ENCODE data around the gene NUDT4. TPM values are rescaled to one million over a fixed set of nuclear protein-coding genes. Genes with fewer than 3 reads are reported as not detected.

NUDT4 gene
- total RNA-seq, 1 experiment from 2014 or later = 236 TPM

DNA sequence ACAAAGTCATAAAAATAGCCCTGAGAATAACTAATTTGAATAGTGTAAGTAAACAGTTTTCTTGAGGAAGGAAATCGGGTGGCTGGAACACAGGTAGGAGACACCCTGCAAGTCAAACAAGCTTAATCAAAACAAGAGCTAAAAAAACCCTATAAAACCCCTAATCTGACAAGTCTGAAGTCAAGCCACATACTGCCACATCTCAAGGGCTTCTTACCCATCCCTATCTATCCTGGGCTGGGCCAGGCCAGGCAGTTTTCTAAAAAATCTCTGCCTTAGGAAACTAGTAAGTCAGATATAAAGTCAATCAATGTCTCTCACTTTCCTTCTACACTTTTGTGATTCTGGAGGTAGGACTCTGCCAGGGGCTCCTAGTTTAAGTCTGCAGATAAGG lies 48.7 kb downstream of the NUDT4 start:
- CTCF ChIA-PET = interaction anchor here (0.7 kb wide), 1 partner anchor 784 kb away, joined by 3 read pairs; no protein-coding TSS in a partner anchor
- Histone ChIP-seq H3K4me1 (peaks cover 6% of the 10 kb centered on the region; the same call in 1 of the 2 replicates), H3K4me3 (ENCODE audit: low read depth, low read length) (no peak overlapping the region), H3K9me3 (no peaks in the 10 kb centered on the region), H3K27me3 (replicated peaks; ENCODE audit: control insufficient read depth, insufficient read depth, low read length) (no peaks in the 10 kb centered on the region), H3K36me3 (ENCODE audit: control insufficient read depth, insufficient read depth, low read length) (no peaks in the 10 kb centered on the region)
- POLR2A ChIA-PET = no interaction called here
- no peak overlapping the region for H3K4me3 Mint-ChIP-seq (ENCODE audit: unreplicated experiment)
- BruUV-seq (replicated peaks) = no TSS peak
- TF ChIP-seq, protein P1, sequence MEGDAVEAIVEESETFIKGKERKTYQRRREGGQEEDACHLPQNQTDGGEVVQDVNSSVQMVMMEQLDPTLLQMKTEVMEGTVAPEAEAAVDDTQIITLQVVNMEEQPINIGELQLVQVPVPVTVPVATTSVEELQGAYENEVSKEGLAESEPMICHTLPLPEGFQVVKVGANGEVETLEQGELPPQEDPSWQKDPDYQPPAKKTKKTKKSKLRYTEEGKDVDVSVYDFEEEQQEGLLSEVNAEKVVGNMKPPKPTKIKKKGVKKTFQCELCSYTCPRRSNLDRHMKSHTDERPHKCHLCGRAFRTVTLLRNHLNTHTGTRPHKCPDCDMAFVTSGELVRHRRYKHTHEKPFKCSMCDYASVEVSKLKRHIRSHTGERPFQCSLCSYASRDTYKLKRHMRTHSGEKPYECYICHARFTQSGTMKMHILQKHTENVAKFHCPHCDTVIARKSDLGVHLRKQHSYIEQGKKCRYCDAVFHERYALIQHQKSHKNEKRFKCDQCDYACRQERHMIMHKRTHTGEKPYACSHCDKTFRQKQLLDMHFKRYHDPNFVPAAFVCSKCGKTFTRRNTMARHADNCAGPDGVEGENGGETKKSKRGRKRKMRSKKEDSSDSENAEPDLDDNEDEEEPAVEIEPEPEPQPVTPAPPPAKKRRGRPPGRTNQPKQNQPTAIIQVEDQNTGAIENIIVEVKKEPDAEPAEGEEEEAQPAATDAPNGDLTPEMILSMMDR (IDR thresholded peaks at IDR 0.05; ENCODE audit: insufficient read depth in 1 of 2, low read depth in 1 of 2, low read length in 1 of 2, severe bottlenecking in 1 of 2, unreplicated experiment in 1 of 2) = no peak
- H3K9me3 Mint-ChIP-seq (ENCODE audit: unreplicated experiment) = no peaks in the 10 kb centered on the region
- H3K27ac Mint-ChIP-seq (ENCODE audit: unreplicated experiment) = no peak overlapping the region
- H3K27me3 Mint-ChIP-seq (ENCODE audit: insufficient read depth, unreplicated experiment) = no peaks in the 10 kb centered on the region
- H3K4me1 Mint-ChIP-seq (ENCODE audit: low read depth, unreplicated experiment) = peaks cover 30% of the 10 kb centered on the region
- peaks cover 16% of the 10 kb centered on the region for H3K36me3 Mint-ChIP-seq (ENCODE audit: insufficient read depth, unreplicated experiment)
- DNase-seq = no peak
- intact Hi-C loops (cut with micrococcal nuclease; ENCODE audit: unreplicated experiment) = no loop called here

DNA sequence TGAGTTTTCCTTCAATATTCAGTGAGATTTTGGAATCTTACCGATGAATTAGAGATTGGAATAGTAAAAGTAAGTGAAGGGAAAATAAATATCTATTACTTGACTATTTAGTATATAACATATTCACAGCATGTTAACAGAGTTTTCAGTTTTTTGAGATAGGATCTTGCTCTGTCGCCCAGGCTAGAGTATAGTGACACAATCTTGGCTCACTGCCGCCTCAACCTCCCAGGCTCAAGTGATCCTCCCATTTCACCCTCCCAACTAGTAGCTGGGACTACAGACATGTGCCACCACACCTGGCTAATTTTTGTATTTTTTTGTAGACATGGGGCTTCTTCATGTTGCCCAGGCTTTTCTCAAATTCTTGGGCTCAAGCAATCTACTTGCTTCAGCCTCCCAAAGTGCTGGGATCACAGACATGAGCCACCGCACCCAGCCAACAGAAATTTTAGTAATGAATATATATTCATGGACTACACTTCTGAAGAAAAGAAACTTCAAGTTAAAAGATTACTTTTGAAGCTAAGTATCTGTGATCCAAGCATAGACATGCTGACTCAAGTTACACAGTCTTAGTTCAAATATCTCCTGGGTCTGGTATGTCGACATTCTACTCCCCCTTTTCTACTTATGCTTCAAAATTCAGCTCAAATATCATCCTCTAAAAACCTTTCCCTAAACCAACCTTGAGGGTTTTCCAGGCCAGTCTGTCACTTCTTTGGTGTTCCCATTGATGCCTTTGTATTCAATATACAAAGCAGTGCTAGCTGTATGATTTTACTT lies 50.2 kb downstream of the NUDT4 start:
- Histone ChIP-seq H3K36me3 (ENCODE audit: control insufficient read depth, insufficient read depth, low read length) (no peaks in the 10 kb centered on the region), H3K9me3 (no peaks in the 10 kb centered on the region), H3K4me1 (peaks cover 6% of the 10 kb centered on the region; the same call in 1 of the 2 replicates), H3K27me3 (replicated peaks; ENCODE audit: control insufficient read depth, insufficient read depth, low read length) (no peaks in the 10 kb centered on the region), H3K4me3 (ENCODE audit: low read depth, low read length) (no peak overlapping the region)
- H3K27me3 Mint-ChIP-seq (ENCODE audit: insufficient read depth, unreplicated experiment) = no peaks in the 10 kb centered on the region
- ChIA-PET CTCF (no interaction called here), POLR2A (no interaction called here)
- peaks cover 16% of the 10 kb centered on the region for H3K36me3 Mint-ChIP-seq (ENCODE audit: insufficient read depth, unreplicated experiment)
- DNase-seq = no peak
- no peaks in the 10 kb centered on the region for H3K9me3 Mint-ChIP-seq (ENCODE audit: unreplicated experiment)
- H3K27ac Mint-ChIP-seq (ENCODE audit: unreplicated experiment) = no peak overlapping the region
- intact Hi-C loops (cut with micrococcal nuclease; ENCODE audit: unreplicated experiment) = no loop called here
- H3K4me3 Mint-ChIP-seq (ENCODE audit: unreplicated experiment) = no peak overlapping the region
- TF ChIP-seq, protein P1 (IDR thresholded peaks at IDR 0.05; ENCODE audit: insufficient read depth in 1 of 2, low read depth in 1 of 2, low read length in 1 of 2, severe bottlenecking in 1 of 2, unreplicated experiment in 1 of 2) = no peak
- peaks cover 30% of the 10 kb centered on the region for H3K4me1 Mint-ChIP-seq (ENCODE audit: low read depth, unreplicated experiment)
- BruUV-seq (replicated peaks) = no TSS peak

- no peaks in the 10 kb centered on the region for H3K9me3 Mint-ChIP-seq (ENCODE audit: unreplicated experiment)
- H3K27ac Mint-ChIP-seq (ENCODE audit: unreplicated experiment) = no peak overlapping the region
- no peak for DNase-seq
- Histone ChIP-seq H3K4me3 (ENCODE audit: low read depth, low read length) (no peak overlapping the region), H3K9me3 (no peaks in the 10 kb centered on the region), H3K36me3 (ENCODE audit: control insufficient read depth, insufficient read depth, low read length) (no peaks in the 10 kb centered on the region), H3K27me3 (replicated peaks; ENCODE audit: control insufficient read depth, insufficient read depth, low read length) (no peaks in the 10 kb centered on the region), H3K4me1 (peaks cover 6% of the 10 kb centered on the region; the same call in 1 of the 2 replicates)
- H3K4me1 Mint-ChIP-seq (ENCODE audit: low read depth, unreplicated experiment) = peaks cover 30% of the 10 kb centered on the region
- intact Hi-C loops (cut with micrococcal nuclease; ENCODE audit: unreplicated experiment) = no loop called here
- no peak overlapping the region for H3K4me3 Mint-ChIP-seq (ENCODE audit: unreplicated experiment)
- CTCF ChIA-PET = interaction anchor here (0.7 to 1.0 kb wide), 3 partner anchors 10 to 673 kb away, joined by 3 to 6 read pairs (median 4); no protein-coding TSS in a partner anchor
- POLR2A ChIA-PET = no interaction called here
- H3K36me3 Mint-ChIP-seq (ENCODE audit: insufficient read depth, unreplicated experiment) = peaks cover 16% of the 10 kb centered on the region
- TF ChIP-seq, protein P1 (IDR thresholded peaks at IDR 0.05; ENCODE audit: insufficient read depth in 1 of 2, low read depth in 1 of 2, low read length in 1 of 2, severe bottlenecking in 1 of 2, unreplicated experiment in 1 of 2) = no peak
- BruUV-seq (replicated peaks) = no TSS peak
- no peaks in the 10 kb centered on the region for H3K27me3 Mint-ChIP-seq (ENCODE audit: insufficient read depth, unreplicated experiment)
Observed at GRCh38 chr12:93429448-93429847, 51.7 kb downstream of the NUDT4 start.
